ENCODE results near the gene KREMEN2.
"Not testable (repeated sequence)": the region's sequence is repeated elsewhere in the genome, so short reads cannot be mapped to it uniquely, and the experiment has no call there.

The KREMEN2 gene, protein sequence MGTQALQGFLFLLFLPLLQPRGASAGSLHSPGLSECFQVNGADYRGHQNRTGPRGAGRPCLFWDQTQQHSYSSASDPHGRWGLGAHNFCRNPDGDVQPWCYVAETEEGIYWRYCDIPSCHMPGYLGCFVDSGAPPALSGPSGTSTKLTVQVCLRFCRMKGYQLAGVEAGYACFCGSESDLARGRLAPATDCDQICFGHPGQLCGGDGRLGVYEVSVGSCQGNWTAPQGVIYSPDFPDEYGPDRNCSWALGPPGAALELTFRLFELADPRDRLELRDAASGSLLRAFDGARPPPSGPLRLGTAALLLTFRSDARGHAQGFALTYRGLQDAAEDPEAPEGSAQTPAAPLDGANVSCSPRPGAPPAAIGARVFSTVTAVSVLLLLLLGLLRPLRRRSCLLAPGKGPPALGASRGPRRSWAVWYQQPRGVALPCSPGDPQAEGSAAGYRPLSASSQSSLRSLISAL

DNA sequence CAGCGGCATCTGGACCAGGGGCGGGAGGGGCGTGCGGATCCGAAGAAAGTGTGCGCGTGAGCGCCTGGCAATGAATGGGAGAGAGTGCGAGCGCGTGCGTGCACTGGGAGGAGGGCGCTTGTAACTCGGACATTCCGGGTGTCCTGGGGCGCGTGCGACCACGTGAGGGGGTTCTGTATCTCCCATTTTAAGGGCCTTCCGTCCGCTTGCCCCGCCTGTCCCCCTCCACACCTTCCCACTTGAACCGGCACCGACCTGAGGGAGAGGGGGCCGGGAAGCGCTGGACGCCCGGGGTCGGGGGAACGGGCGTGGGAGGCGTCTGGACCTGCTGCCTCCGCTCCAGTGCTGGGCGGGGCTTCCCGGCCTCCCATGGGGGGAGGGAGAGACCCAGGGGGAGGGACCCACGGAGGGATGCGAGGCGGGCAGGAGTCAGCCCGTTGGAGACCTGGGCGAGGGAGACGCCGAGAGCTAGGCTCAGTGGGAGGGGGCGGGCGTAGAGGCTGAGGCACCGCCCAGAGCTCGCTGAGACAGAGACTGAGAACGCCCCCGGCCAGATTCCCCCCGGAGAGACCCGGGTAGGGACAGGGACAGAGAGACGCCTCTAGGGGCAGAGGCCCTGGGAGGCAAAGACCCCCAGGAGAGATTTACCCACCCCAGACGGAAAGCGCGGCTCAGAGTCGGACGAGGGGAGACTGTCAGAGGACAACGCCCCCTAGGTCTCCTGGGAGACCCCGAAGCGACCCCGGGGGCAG is at the start of gene KREMEN2:
Gene KREMEN2 (plus strand): TSS at position 553 of the 752 bp plus-strand sequence. CDS start 246 bp downstream, outside the sequence.
- Histone ChIP-seq H3K4me3 (ENCODE audit: low read length) (peak within 1 kb of the TSS; percentile 50), H3K9me3 (ENCODE audit: control insufficient read depth, low read length) (no peaks in the 10 kb centered on the region), H3K36me3 (ENCODE audit: control insufficient read depth, insufficient read depth, low read length, severe bottlenecking) (no peaks in the 10 kb centered on the region), H3K4me1 (ENCODE audit: control insufficient read depth, insufficient read depth, low read length) (peaks cover 4% of the 10 kb centered on the region), H3K9ac (ENCODE audit: low read length) (no peak within 1 kb of the TSS), H3K27me3 (replicated peaks; ENCODE audit: control insufficient read depth, insufficient read depth, low read length) (peaks cover 49% of the 10 kb centered on the region)
- DNase-seq (ENCODE audit: low read depth), result peak; percentile 54

DNA sequence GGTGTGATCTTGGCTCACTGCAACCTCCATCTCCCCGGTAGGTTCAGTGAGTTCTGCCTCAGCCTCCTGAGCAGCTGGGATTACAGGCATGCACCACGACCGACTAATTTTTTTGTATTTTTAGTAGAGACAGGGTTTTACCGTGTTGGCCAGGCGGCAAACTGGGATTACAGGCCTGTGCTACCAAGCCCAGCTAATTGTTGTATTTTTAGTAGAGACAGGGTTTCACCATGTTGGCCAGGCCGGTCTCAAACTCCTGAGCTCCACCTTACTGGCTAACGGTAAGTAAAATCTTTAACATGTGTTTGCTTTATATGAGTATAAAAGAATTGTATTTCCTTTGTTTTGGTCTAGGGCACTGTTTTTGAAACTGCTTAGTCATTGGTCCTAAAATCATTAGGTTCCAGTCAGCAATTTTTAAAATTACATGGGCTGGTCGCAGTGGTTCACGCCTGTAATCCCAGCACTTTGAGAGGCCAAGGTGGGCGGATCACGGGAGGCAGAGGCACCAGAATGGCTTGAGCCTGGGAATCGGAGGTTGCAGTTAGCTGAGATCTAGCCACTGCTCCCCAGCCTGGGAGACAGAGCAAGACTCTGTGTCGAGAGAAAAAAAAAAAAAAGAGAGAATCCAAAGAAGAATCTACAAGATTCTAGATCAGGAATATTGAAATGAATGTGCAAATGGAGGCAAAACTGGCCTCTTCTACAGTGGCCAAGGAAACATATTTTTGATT is 48.7 kb upstream of the KREMEN2 start:
- H3K9me3 ChIP-seq (ENCODE audit: control insufficient read depth, low read length), result no peaks in the 10 kb centered on the region
- H3K4me3 ChIP-seq (ENCODE audit: low read length), result no peak overlapping the region
- DNase-seq (ENCODE audit: low read depth), result peak; percentile 11
- H3K36me3 ChIP-seq (ENCODE audit: control insufficient read depth, insufficient read depth, low read length, severe bottlenecking), result peaks cover 15% of the 10 kb centered on the region
- no peaks in the 10 kb centered on the region for H3K27me3 ChIP-seq (replicated peaks; ENCODE audit: control insufficient read depth, insufficient read depth, low read length)
- H3K4me1 ChIP-seq (ENCODE audit: control insufficient read depth, insufficient read depth, low read length), result peaks cover 36% of the 10 kb centered on the region
- H3K9ac ChIP-seq (ENCODE audit: low read length), result peak overlapping the region; percentile 51

DNA sequence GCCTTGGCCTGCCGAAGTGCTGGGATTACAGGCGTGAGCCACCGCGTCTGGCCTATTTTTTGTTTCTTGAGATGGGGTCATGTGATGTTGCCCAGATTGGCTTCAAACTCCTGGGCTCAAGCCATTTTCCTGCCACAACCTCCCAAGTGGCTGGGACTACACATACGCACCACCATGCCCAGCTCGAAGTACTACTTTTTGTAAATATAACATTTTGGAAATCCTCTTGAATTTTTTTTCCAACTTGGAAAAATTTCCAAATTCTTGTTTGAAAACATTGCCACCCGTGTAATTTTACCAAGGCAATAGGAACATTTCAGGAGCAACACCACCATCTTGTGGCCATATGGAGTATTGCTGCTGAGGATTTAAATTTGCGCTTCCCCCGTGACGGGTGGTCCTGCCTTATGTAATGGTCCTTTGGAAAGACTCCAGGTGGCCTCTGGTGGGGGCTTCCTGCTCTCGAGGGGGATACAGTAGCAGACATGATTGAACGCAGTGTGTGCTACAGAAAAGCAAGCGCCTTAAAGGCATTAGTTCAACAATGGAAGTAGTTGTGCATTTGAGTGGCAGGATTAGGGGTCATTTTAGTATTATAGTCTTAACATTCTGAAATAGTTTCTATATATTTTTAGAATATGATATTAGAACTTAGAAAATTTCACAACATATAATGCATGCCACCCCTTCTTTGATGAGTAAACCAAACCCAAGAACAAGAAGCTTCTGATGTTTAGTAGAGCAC is 44.4 kb upstream of the KREMEN2 start:
- H3K27me3 ChIP-seq (replicated peaks; ENCODE audit: control insufficient read depth, insufficient read depth, low read length), result no peaks in the 10 kb centered on the region
- DNase-seq (ENCODE audit: low read depth), result peak; percentile 87
- H3K9me3 ChIP-seq (ENCODE audit: control insufficient read depth, low read length), result no peaks in the 10 kb centered on the region
- H3K4me3 ChIP-seq (ENCODE audit: low read length), result no peak overlapping the region
- H3K9ac ChIP-seq (ENCODE audit: low read length), result peak overlapping the region; percentile 51
- H3K36me3 ChIP-seq (ENCODE audit: control insufficient read depth, insufficient read depth, low read length, severe bottlenecking), result peaks cover 15% of the 10 kb centered on the region
- peaks cover 15% of the 10 kb centered on the region for H3K4me1 ChIP-seq (ENCODE audit: control insufficient read depth, insufficient read depth, low read length)

DNA sequence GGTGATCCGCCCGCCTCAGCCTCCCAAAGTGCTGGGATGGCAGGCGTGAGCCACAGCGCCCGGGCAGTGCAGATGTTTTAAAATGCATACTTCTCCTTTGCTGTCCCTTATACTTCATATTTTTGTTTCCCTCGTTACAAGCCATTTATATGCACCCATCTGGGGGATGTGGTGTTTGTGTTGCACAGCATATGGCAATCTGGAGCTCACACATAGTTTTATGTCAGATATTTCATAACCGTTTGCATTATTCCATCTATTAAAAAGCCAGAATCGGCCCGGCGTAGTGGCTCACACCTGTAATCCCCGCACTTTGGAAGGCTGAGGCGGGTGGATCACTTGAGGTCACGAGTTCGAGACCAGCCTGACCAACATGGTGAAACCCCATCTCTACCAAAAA is 40.6 kb upstream of the KREMEN2 start:
- peaks cover 9% of the 10 kb centered on the region for H3K36me3 ChIP-seq (ENCODE audit: control insufficient read depth, insufficient read depth, low read length, severe bottlenecking)
- no peaks in the 10 kb centered on the region for H3K9me3 ChIP-seq (ENCODE audit: control insufficient read depth, low read length)
- DNase-seq (ENCODE audit: low read depth), result no peak
- no peaks in the 10 kb centered on the region for H3K27me3 ChIP-seq (replicated peaks; ENCODE audit: control insufficient read depth, insufficient read depth, low read length)
- no peak overlapping the region for H3K9ac ChIP-seq (ENCODE audit: low read length)
- H3K4me3 ChIP-seq (ENCODE audit: low read length), result no peak overlapping the region
- peaks cover 9% of the 10 kb centered on the region for H3K4me1 ChIP-seq (ENCODE audit: control insufficient read depth, insufficient read depth, low read length)

DNA sequence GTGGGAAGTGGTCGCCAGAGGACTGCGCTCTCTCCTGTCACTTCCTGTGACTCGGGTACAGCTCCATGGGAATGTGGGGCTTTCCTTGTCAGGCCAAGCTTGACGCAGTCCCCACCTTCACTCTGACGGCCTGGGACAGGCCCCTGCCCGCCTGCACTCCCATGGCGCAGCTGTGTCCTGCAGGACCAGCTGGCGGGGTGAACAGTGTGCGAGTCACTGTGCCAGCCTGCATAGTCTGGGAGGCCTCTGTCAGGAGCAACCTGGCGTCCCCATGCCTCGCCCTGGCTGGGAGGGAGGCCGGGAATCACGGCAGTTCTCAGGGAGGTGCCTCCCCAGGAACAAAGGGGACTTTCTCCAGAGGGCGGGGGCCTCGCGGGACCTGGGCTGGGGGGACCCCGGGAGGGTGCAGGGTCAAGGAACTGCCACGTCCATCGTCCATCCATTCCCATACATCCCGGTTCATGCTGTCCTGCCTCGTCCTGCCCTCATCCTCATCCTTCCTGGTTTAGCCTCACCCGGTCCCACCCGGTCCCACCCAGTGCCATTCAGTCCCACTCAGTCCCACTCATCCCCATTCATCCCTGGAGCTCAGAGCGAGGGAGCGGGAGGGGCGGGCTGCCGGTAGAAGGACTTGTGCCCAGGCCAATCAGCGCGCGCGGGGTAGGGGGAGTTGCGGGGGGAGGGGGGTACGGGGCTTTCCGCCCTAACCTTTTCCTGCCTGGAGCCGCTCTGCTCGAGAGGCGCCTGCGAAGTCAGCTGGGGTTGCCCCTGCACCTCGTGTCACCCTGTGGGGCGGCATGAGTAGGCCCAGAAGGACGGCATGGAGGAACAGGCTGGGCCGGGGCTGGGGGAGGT is 38.9 kb upstream of the KREMEN2 start:
- H3K36me3 ChIP-seq (ENCODE audit: control insufficient read depth, insufficient read depth, low read length, severe bottlenecking), result peaks cover 17% of the 10 kb centered on the region
- DNase-seq (ENCODE audit: low read depth), result no peak
- peaks cover 7% of the 10 kb centered on the region for H3K4me1 ChIP-seq (ENCODE audit: control insufficient read depth, insufficient read depth, low read length)
- H3K27me3 ChIP-seq (replicated peaks; ENCODE audit: control insufficient read depth, insufficient read depth, low read length), result no peaks in the 10 kb centered on the region
- H3K9ac ChIP-seq (ENCODE audit: low read length), result no peak overlapping the region
- H3K4me3 ChIP-seq (ENCODE audit: low read length), result no peak overlapping the region
- H3K9me3 ChIP-seq (ENCODE audit: control insufficient read depth, low read length), result no peaks in the 10 kb centered on the region

DNA sequence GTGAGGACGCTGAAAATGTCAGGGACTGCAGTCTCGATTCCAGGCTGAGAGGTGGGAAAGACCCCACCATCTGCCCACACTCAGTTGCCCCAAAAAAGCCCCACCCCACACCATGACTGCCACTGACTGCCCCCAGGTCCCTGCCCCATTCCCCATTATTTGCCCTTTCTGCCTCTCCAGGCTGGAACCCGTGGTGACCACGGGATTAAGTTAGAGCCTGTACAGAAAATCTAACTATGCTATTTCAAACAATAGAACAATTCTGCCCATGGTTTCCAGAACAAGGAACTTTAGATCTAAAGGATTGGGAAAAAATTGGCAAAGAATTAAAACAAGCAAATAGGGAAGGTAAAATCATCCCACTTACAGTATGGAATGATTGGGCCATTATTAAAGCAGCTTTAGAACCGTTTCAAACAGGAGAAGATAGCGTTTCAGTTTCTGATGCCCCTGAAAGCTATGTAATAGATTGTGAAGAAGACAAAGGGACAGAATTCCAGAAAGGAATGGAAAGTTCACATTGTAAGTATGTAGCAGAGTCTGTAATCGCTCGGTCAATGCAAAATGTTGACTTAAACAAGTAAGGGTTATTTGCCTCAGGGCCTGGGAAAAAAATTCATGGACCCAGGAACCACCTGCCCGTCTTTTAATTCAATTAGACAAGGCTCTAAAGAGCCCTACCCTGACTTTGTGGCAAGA is 38.0 kb upstream of the KREMEN2 start:
- peaks cover 24% of the 10 kb centered on the region for H3K36me3 ChIP-seq (ENCODE audit: control insufficient read depth, insufficient read depth, low read length, severe bottlenecking)
- H3K9ac ChIP-seq (ENCODE audit: low read length), result no peak overlapping the region
- H3K9me3 ChIP-seq (ENCODE audit: control insufficient read depth, low read length), result no peaks in the 10 kb centered on the region
- no peak overlapping the region for H3K4me3 ChIP-seq (ENCODE audit: low read length)
- DNase-seq (ENCODE audit: low read depth), result no peak
- H3K27me3 ChIP-seq (replicated peaks; ENCODE audit: control insufficient read depth, insufficient read depth, low read length), result no peaks in the 10 kb centered on the region
- H3K4me1 ChIP-seq (ENCODE audit: control insufficient read depth, insufficient read depth, low read length), result peaks cover 7% of the 10 kb centered on the region

DNA sequence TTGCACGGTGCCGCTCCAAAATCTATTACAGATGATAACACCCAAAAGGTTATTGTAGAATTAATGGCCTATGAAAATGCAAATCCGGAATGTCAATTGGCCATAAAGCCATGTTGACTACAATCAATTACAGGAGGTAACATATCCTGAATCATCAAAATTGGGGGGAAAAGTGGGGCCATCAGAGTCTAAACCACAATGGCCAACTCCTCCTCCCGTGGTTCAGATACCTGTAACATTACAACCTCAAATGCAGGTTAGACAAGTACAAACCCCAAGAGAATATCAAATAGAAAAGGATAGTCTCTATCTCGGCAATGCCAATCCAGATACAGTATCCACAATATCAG is 37.5 kb upstream of the KREMEN2 start:
- Histone ChIP-seq H3K27me3 (replicated peaks; ENCODE audit: control insufficient read depth, insufficient read depth, low read length) (no peaks in the 10 kb centered on the region), H3K4me3 (ENCODE audit: low read length) (peak overlapping the region; percentile 55), H3K9ac (ENCODE audit: low read length) (peak overlapping the region; percentile 4), H3K4me1 (ENCODE audit: control insufficient read depth, insufficient read depth, low read length) (peaks cover 7% of the 10 kb centered on the region), H3K36me3 (ENCODE audit: control insufficient read depth, insufficient read depth, low read length, severe bottlenecking) (peaks cover 28% of the 10 kb centered on the region), H3K9me3 (ENCODE audit: control insufficient read depth, low read length) (no peaks in the 10 kb centered on the region)
- DNase-seq (ENCODE audit: low read depth), result no peak

DNA sequence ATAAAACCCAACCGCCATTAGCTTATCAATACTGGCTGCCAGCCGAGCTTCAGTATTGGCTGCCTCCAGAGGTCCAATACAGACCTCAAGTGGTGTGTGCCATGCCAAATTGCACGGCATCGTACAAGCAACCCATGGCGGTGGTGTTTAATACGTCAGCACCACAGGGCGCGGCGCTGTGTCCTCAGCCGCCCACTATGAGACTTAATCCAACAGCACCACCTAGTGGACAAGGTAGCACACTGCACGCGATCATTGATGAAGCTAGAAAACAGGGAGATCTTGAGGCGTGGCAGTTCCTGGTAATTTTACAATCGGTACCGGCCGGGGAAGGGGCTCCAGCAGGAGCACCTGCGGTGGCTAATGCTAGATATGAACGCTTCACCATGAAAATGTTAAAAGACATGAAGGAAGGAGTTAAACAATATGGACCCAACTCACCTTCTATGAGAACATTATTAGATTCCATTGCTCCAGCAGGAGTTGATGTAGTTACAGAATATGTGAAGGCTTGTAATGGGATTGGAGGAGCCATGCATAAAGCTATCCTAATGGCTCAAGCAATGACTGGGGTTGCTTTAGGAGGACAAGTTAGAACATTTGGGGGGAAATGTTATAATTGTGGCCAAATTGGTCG is 36.9 kb upstream of the KREMEN2 start:
- Histone ChIP-seq H3K4me3 (ENCODE audit: low read length) (peak overlapping the region; percentile 55), H3K36me3 (ENCODE audit: control insufficient read depth, insufficient read depth, low read length, severe bottlenecking) (peaks cover 24% of the 10 kb centered on the region), H3K9ac (ENCODE audit: low read length) (peak overlapping the region; percentile 4), H3K27me3 (replicated peaks; ENCODE audit: control insufficient read depth, insufficient read depth, low read length) (no peaks in the 10 kb centered on the region), H3K9me3 (ENCODE audit: control insufficient read depth, low read length) (no peaks in the 10 kb centered on the region), H3K4me1 (ENCODE audit: control insufficient read depth, insufficient read depth, low read length) (peaks cover 7% of the 10 kb centered on the region)
- peak; percentile 98 for DNase-seq (ENCODE audit: low read depth)

DNA sequence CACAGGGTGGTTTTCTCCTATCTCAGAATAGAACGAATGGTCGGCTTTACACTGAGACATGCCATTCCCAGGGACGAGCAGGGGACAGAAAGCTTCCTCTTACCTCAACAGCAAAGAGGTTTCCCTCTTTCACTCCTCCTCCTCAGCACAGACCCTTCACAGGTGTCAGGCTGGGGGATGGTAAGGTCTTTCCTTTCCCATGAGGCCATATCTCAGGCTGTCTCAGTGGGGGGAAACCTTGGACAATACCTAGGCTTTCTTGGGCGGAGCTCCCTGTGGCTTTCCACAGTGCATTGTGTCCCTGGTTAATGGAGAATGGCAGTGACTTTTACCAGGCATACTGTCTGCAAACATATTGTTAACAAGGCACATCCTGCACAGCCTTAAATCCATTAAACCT is 35.9 kb upstream of the KREMEN2 start:
- H3K9me3 ChIP-seq (ENCODE audit: control insufficient read depth, low read length); H3K4me1 ChIP-seq (ENCODE audit: control insufficient read depth, insufficient read depth, low read length); H3K4me3 ChIP-seq (ENCODE audit: low read length); H3K27me3 ChIP-seq (replicated peaks; ENCODE audit: control insufficient read depth, insufficient read depth, low read length); H3K9ac ChIP-seq (ENCODE audit: low read length); DNase-seq (ENCODE audit: low read depth): not testable (repeated sequence)
- H3K36me3 ChIP-seq (ENCODE audit: control insufficient read depth, insufficient read depth, low read length, severe bottlenecking), result peaks cover 27% of the 10 kb centered on the region

Data from adipocyte (in vitro differentiated cells).